IMR-90 (cell line): ENCODE measurements around the gene PLCB2. TPM values are rescaled to one million over a fixed set of nuclear protein-coding genes. Genes with fewer than 3 reads are reported as not detected.

ENCODE experiments used
- ATAC-seq: fragments of 200-7000 bp; cut with Tn5 transposase; 2 replicates; pipeline ENCODE4 v1.9.1; 2020; ENCODE audit warnings: low read depth, mild to moderate bottlenecking, moderate library complexity
- BruUV-seq: library from RNA; stranded (reverse); fragments of 400-500 nt; replicated peaks from 2 replicates; lab custom pipeline; 2021; lab: Mats Ljungman, UMichigan
- CTCF ChIA-PET: fragments of 300-600 bp; formaldehyde crosslinking; extraction: SDS; loops from one replicate; lab custom pipeline; 2021; ENCODE audit warnings: antibody characterized with exemption; lab: Yijun Ruan, JAX
- POLR2A ChIA-PET: fragments of 300-600 bp; sonication (Branson Sonifier 250); formaldehyde crosslinking; loops from one replicate; lab custom pipeline; 2022; ENCODE audit warnings: antibody characterized with exemption; ENCODE audit not compliant: unreplicated experiment; lab: Charles Lee
- DNase-seq: peaks from one replicate; pipeline ENCODE4 v3.0.0; 2013
- H2AFZ ChIP-seq: replicated peaks from 2 replicates; pipeline ENCODE3; 2013; ENCODE audit warnings: low read length, mild to moderate bottlenecking; ENCODE audit not compliant: poor library complexity
- H2AK5ac ChIP-seq: 2 replicates; pipeline ENCODE4 v1.6.1; 2013; ENCODE audit warnings: low read depth, low read length, inconsistent platforms
- H2AK9ac ChIP-seq: replicated peaks from 2 replicates; pipeline ENCODE3; 2013; ENCODE audit warnings: mild to moderate bottlenecking, low read depth, low read length, moderate library complexity; ENCODE audit not compliant: poor library complexity
- H2BK120ac ChIP-seq: 2 replicates; pipeline ENCODE4 v1.6.1; 2013; ENCODE audit warnings: low read depth, low read length, inconsistent platforms
- H2BK15ac ChIP-seq: 3 replicates; pipeline ENCODE4 v1.6.1; 2013; ENCODE audit warnings: low read depth, low read length, inconsistent platforms
- H2BK20ac ChIP-seq: 2 replicates; pipeline ENCODE4 v1.6.1; 2013; ENCODE audit warnings: low read depth, mild to moderate bottlenecking, inconsistent platforms, low read length, moderate library complexity
- H2BK5ac ChIP-seq: 2 replicates; pipeline ENCODE4 v1.6.1; 2013; ENCODE audit warnings: mild to moderate bottlenecking, low read depth, low read length, inconsistent platforms; ENCODE audit not compliant: poor library complexity, severe bottlenecking
- H3K14ac ChIP-seq: replicated peaks from 2 replicates; pipeline ENCODE4 v1.6.1; 2013; ENCODE audit warnings: low read depth, low read length, inconsistent platforms
- H3K18ac ChIP-seq: 2 replicates; pipeline ENCODE4 v1.6.1; 2013; ENCODE audit warnings: low read depth, low read length, control low read depth
- H3K23ac ChIP-seq: 2 replicates; pipeline ENCODE4 v1.6.1; 2013; ENCODE audit warnings: low read depth, low read length, inconsistent platforms
- H3K27ac ChIP-seq: 2 replicates; pipeline ENCODE4 v1.5.1; 2013; ENCODE audit warnings: mild to moderate bottlenecking, control low read depth, low read length; ENCODE audit not compliant: insufficient read depth
- H3K27me3 ChIP-seq: 2 replicates; pipeline ENCODE4 v1.6.1; 2013; ENCODE audit warnings: low read length; ENCODE audit not compliant: control insufficient read depth, insufficient read depth
- H3K36me3 ChIP-seq: 2 replicates; pipeline ENCODE4 v1.6.1; 2013; ENCODE audit warnings: low read length, mixed read lengths; ENCODE audit not compliant: control insufficient read depth, insufficient read depth
- H3K4ac ChIP-seq: 2 replicates; pipeline ENCODE4 v1.6.1; 2013; ENCODE audit warnings: low read depth, low read length, inconsistent platforms
- H3K4me1 ChIP-seq: 2 replicates; pipeline ENCODE4 v1.6.1; 2013; ENCODE audit warnings: low read length, mixed read lengths; ENCODE audit not compliant: control insufficient read depth, insufficient read depth
- H3K4me2 ChIP-seq: 2 replicates; pipeline ENCODE4 v1.6.1; 2013; ENCODE audit warnings: low read depth, mild to moderate bottlenecking, control low read depth, low read length, moderate library complexity
- H3K4me3 ChIP-seq: 2 replicates; pipeline ENCODE4 v1.5.1; 2013; ENCODE audit warnings: low read depth, mild to moderate bottlenecking, control low read depth, low read length, moderate library complexity; ENCODE audit not compliant: insufficient read depth
- H3K56ac ChIP-seq: 2 replicates; pipeline ENCODE4 v1.6.1; 2013; ENCODE audit warnings: low read length, inconsistent platforms; ENCODE audit not compliant: insufficient read depth; ENCODE audit errors: extremely low read depth
- H3K79me1 ChIP-seq, 2 experiments: 2 replicates each; pipeline ENCODE4 v1.6.1; 2013; ENCODE audit warnings: low read length in 2 of 2, inconsistent platforms in 1 of 2, low read depth in 1 of 2
- H3K9ac ChIP-seq: 2 replicates; pipeline ENCODE4 v1.6.1; 2013; ENCODE audit warnings: low read depth, low read length, control low read depth
- H3K9me1 ChIP-seq: 2 replicates; pipeline ENCODE4 v1.6.1; 2013; ENCODE audit warnings: low read length, inconsistent platforms; ENCODE audit not compliant: insufficient read depth
- H3K9me3 ChIP-seq: 2 replicates; pipeline ENCODE4 v1.6.1; 2013; ENCODE audit warnings: low read length; ENCODE audit not compliant: control insufficient read depth, insufficient read depth
- H4K20me1 ChIP-seq: 2 replicates; pipeline ENCODE4 v1.6.1; 2013; ENCODE audit warnings: low read length, inconsistent platforms; ENCODE audit not compliant: insufficient read depth
- H4K5ac ChIP-seq: 2 replicates; pipeline ENCODE4 v1.6.1; 2013; ENCODE audit warnings: mild to moderate bottlenecking, low read depth, low read length, control low read depth
- H4K8ac ChIP-seq, 2 experiments: 2 replicates each; pipeline ENCODE4 v1.6.1; 2013; ENCODE audit warnings: low read depth in 2 of 2, low read length in 2 of 2, control low read depth in 1 of 2, inconsistent platforms in 1 of 2
- H4K91ac ChIP-seq: 2 replicates; pipeline ENCODE4 v1.6.1; 2013; ENCODE audit warnings: low read depth, low read length, inconsistent platforms; ENCODE audit not compliant: insufficient read depth
- BHLHE40 ChIP-seq: fragments of 150-350 bp; IDR thresholded peaks from 2 replicates; pipeline ENCODE4 v1.6.1; 2016; ENCODE audit warnings: mild to moderate bottlenecking, low read depth, low read length
- CEBPB ChIP-seq: IDR thresholded peaks from 2 replicates; pipeline ENCODE4 v1.6.1; 2012; ENCODE audit warnings: low read depth, low read length, improper control_type of control experiment
- CHD1 ChIP-seq: IDR thresholded peaks from 2 replicates; pipeline ENCODE4 v1.6.1; 2012; ENCODE audit warnings: low read depth, low read length, improper control_type of control experiment
- FOS ChIP-seq: fragments of 150-350 bp; IDR thresholded peaks from 2 replicates; pipeline ENCODE4 v1.6.1; 2016; ENCODE audit warnings: low read depth, low read length
- MAFK ChIP-seq: IDR thresholded peaks from 2 replicates; pipeline ENCODE4 v1.6.1; 2012; ENCODE audit warnings: low read depth, low read length, improper control_type of control experiment
- MAZ ChIP-seq: IDR thresholded peaks from 2 replicates; pipeline ENCODE4 v1.6.1; 2012; ENCODE audit warnings: low read depth, mild to moderate bottlenecking, low read length, improper control_type of control experiment, moderate library complexity, borderline replicate concordance
- MXI1 ChIP-seq: IDR thresholded peaks from 2 replicates; pipeline ENCODE4 v1.6.1; 2012; ENCODE audit warnings: low read depth, mild to moderate bottlenecking, low read length, moderate library complexity, borderline replicate concordance
- NFE2L2 ChIP-seq: fragments of 150-350 bp; IDR thresholded peaks from 2 replicates; pipeline ENCODE4 v1.6.1; 2016; ENCODE audit warnings: low read depth, mild to moderate bottlenecking, low read length
- POLR2A ChIP-seq: IDR thresholded peaks from 2 replicates; pipeline ENCODE4 v1.6.1; 2012; ENCODE audit warnings: mild to moderate bottlenecking, low read depth, low read length
- RAD21 ChIP-seq: IDR thresholded peaks from 2 replicates; pipeline ENCODE4 v1.6.1; 2012; ENCODE audit warnings: low read length, improper control_type of control experiment
- RCOR1 ChIP-seq: IDR thresholded peaks from 2 replicates; pipeline ENCODE4 v1.6.1; 2012; ENCODE audit warnings: mild to moderate bottlenecking, low read length, improper control_type of control experiment; ENCODE audit not compliant: insufficient replicate concordance
- RFX5 ChIP-seq: IDR thresholded peaks from 2 replicates; pipeline ENCODE4 v1.8.0; 2012; ENCODE audit warnings: low read depth, mild to moderate bottlenecking, low read length, moderate library complexity
- SMC3 ChIP-seq: fragments of 150-350 bp; IDR thresholded peaks from 2 replicates; pipeline ENCODE4 v1.6.1; 2016; ENCODE audit warnings: low read depth, mild to moderate bottlenecking, antibody characterized with exemption, low read length, moderate library complexity
- WGBS, 2 experiments: methylation state at CpG; one replicate each; pipeline versions ENCODE4 v1.1.5 to v1.1.7; 2013; ENCODE audit warnings: missing lambda C conversion rate in 2 of 2; ENCODE audit not compliant: insufficient read length in 1 of 2; ENCODE audit errors: extremely low coverage in 2 of 2; 5-methylcytosine and 5-hydroxymethylcytosine counted together
- dilution Hi-C: fragments of 300-500 bp; cut with HindIII; formaldehyde crosslinking; loops from one replicate; pipeline ENCODE4 v1.14.3; 2018; ENCODE audit warnings: low sequenced_read_pairs; ENCODE audit not compliant: unreplicated experiment
- in situ Hi-C: fragments of 300-500 bp; cut with MboI; formaldehyde crosslinking; loops from 3 replicates; pipeline ENCODE4 v1.14.3; 2019; ENCODE audit warnings: low sequenced_read_pairs, inconsistent platforms, mixed read lengths
- intact Hi-C: fragments of 100-400 bp; cut with micrococcal nuclease; formaldehyde crosslinking; loops from 2 replicates; pipeline ENCODE4 v1.10.0; 2022
- polyA plus RNA-seq, 3 experiments: library from polyadenylated mRNA; depleted of rRNA; stranded (reverse); fragments of >200 nt; gene quantifications; 2 replicates each; pipeline ENCODE4 v1.2.3, GENCODE V29; 2012; ENCODE audit warnings: low replicate concordance in 1 of 3
- total RNA-seq: library from RNA; depleted of rRNA; stranded (reverse); fragments of >200 nt; gene quantifications from 2 replicates; pipeline ENCODE4 v1.2.3, GENCODE V29; 2012
- TF ChIP-seq, protein P1 (sequence below): fragments of 150-350 bp; IDR thresholded peaks from 2 replicates; pipeline ENCODE4 v1.6.1; 2016; ENCODE audit warnings: low read depth, mild to moderate bottlenecking, low read length, moderate library complexity, borderline replicate concordance
- TF ChIP-seq, protein P2 (sequence below): fragments of 150-350 bp; IDR thresholded peaks from 2 replicates; pipeline ENCODE4 v1.6.1; 2017; ENCODE audit warnings: mild to moderate bottlenecking, antibody characterized with exemption, low read length, low read depth
- TF ChIP-seq, protein P3 (sequence below): conservative IDR thresholded peaks from 2 replicates; pipeline ENCODE4 v1.5.1; 2012; ENCODE audit warnings: mild to moderate bottlenecking, low read depth, low read length, improper control_type of control experiment

The PLCB2 gene
- total and polyA plus RNA-seq, 2 of the 4 experiments (the other 2 are of a cell fraction), result 0.18 to 1.4 TPM

DNA sequence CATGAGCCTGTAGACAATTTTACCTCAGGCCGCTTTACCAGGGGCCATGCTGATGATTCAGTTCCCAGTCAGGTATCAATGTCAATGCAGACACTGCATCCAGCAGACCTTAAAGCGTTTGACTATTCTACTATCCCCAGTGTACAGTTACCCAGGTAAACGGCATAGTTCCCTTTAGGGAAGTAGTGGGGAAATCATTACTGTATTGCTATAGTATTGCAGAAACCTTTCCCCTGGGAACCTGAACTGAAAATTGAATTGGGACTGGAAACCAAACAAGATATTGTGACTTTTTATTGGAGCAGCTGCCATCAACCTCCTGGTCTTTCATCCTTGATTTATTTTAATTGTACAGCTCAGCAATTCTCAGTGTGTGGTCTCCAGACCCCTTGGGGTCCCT is 9.2 kb upstream of the PLCB2 start:
- dilution Hi-C loops (no loop called here), intact Hi-C loops (no loop called here), in situ Hi-C loops (no loop called here)
- WGBS, 2 experiments, result no CpG with 5 or more reads among the region's 3 CpGs
- Histone ChIP-seq H3K4me2 (no peak overlapping the region), H3K4ac (no peak overlapping the region), H2BK15ac (no peak overlapping the region), H4K20me1 (no peaks in the 10 kb centered on the region), H2AFZ (no peak overlapping the region), H3K18ac (no peak overlapping the region), H3K27me3 (peaks cover 29% of the 10 kb centered on the region), H3K23ac (no peak overlapping the region), H3K14ac (no peak overlapping the region), H3K27ac (no peak overlapping the region), H2BK5ac (no peak overlapping the region), H3K9ac (no peak overlapping the region), H3K56ac (no peak overlapping the region), H4K8ac (no peak overlapping the region), H2BK120ac (no peak overlapping the region), H3K9me1 (no peaks in the 10 kb centered on the region), H2AK9ac (no peak overlapping the region), H3K4me1 (no peaks in the 10 kb centered on the region), H4K5ac (no peak overlapping the region), H3K79me1 (no peaks in the 10 kb centered on the region), H2AK5ac (no peak overlapping the region), H3K36me3 (no peaks in the 10 kb centered on the region), H4K91ac (no peak overlapping the region), H2BK20ac (no peak overlapping the region), H3K4me3 (no peak overlapping the region), H3K9me3 (no peaks in the 10 kb centered on the region)
- ChIA-PET POLR2A (no interaction called here), CTCF (no interaction called here)
- ATAC-seq (no peak), DNase-seq (no peak)
- no peak for TF ChIP-seq CHD1
- TF ChIP-seq RFX5, result no peak
- no peak for TF ChIP-seq BHLHE40
- no peak for TF ChIP-seq MAFK
- TF ChIP-seq MAZ, result no peak
- no peak for TF ChIP-seq RCOR1
- TF ChIP-seq, protein P1, sequence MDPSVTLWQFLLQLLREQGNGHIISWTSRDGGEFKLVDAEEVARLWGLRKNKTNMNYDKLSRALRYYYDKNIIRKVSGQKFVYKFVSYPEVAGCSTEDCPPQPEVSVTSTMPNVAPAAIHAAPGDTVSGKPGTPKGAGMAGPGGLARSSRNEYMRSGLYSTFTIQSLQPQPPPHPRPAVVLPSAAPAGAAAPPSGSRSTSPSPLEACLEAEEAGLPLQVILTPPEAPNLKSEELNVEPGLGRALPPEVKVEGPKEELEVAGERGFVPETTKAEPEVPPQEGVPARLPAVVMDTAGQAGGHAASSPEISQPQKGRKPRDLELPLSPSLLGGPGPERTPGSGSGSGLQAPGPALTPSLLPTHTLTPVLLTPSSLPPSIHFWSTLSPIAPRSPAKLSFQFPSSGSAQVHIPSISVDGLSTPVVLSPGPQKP, result no peak
- TF ChIP-seq, protein P2, sequence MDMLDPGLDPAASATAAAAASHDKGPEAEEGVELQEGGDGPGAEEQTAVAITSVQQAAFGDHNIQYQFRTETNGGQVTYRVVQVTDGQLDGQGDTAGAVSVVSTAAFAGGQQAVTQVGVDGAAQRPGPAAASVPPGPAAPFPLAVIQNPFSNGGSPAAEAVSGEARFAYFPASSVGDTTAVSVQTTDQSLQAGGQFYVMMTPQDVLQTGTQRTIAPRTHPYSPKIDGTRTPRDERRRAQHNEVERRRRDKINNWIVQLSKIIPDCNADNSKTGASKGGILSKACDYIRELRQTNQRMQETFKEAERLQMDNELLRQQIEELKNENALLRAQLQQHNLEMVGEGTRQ, result no peak
- TF ChIP-seq MXI1, result no peak
- TF ChIP-seq, protein P3, sequence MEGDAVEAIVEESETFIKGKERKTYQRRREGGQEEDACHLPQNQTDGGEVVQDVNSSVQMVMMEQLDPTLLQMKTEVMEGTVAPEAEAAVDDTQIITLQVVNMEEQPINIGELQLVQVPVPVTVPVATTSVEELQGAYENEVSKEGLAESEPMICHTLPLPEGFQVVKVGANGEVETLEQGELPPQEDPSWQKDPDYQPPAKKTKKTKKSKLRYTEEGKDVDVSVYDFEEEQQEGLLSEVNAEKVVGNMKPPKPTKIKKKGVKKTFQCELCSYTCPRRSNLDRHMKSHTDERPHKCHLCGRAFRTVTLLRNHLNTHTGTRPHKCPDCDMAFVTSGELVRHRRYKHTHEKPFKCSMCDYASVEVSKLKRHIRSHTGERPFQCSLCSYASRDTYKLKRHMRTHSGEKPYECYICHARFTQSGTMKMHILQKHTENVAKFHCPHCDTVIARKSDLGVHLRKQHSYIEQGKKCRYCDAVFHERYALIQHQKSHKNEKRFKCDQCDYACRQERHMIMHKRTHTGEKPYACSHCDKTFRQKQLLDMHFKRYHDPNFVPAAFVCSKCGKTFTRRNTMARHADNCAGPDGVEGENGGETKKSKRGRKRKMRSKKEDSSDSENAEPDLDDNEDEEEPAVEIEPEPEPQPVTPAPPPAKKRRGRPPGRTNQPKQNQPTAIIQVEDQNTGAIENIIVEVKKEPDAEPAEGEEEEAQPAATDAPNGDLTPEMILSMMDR, result no peak
- no peak for TF ChIP-seq CEBPB
- TF ChIP-seq NFE2L2, result no peak
- TF ChIP-seq SMC3, result no peak
- no peak for TF ChIP-seq RAD21
- TF ChIP-seq FOS, result no peak
- no peak for TF ChIP-seq POLR2A
- no TSS peak for BruUV-seq
